ENCODE data around the gene NPAS3.

The NPAS3 gene

DNA sequence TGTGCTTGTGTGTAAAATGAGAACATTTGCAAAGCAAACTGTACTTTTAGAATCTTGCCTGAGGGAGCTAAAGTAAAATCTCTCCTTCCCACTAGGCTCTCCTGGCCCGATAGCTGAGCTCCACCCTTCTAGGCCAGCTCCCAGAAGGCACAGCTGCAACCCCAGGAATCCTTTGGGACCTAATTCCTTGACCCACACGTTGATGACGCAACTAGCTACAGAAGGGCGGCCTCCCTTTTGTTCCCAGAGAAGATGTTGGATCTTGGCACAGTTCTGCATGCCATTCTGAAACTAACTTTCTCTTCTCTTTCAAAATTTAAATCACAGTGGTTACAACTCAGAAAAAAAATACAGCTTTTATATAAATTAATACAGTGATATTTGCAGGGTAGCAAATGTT, 744.1 kb downstream of the NPAS3 start:
- DNase-seq (ENCODE audit: low read depth) = no peak

DNA sequence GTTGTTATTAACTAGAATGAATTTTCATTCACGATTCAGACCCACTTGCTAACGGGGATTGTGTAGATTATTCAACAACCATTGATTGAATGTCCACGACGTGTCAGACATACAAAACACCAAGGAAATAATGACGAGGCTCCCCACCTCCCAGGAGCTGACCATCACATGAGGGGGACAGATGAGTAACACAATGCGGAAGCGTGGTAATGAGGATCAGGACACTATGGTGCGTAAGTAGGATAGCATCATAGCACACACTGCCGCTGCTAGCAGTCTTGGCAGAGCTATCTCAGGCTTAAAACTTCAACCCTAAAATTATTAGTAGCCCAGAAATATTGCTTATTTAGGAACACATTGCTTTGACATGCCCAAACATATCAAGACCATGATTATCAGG, 746.3 kb downstream of the NPAS3 start:
- no peak for DNase-seq (ENCODE audit: low read depth)

DNA sequence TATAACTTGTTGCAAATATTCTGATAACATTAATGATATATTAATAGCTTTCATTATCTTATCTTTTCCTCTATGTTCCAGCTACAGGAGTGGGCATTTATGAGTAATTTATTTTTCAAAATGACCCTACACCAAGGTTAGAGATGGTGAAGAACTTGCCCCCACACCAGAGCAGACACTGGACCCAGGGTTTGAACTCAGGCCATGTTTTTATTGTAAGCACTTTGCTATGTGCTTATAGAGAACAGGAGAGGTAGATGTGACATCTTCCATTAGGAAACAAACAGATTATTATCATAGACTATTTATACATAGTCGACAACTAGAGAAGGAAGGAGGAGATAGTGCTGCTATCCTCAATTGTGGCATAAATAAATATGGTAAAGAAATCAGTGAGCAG, 747.0 kb downstream of the NPAS3 start:
- no peak for DNase-seq (ENCODE audit: low read depth)

DNA sequence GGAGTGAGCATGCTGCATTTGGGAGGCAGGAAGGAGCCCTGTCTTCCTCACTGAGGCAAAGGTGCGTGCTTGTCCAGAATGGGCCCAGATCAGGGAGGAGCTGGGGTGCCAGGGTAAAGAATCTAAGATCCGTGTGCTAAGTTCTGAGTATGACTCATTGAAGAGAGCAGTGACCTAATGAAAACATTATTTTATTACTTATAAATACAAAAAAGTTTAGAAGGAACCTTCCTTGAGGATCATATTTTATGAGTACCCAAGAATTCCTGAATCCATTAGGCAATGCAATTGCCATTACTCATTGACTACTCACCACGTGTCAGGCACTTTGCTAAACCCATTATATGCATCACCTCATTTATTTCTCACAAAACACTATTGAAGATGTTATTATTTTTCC, 747.5 kb downstream of the NPAS3 start:
- no peak for DNase-seq (ENCODE audit: low read depth)

DNA sequence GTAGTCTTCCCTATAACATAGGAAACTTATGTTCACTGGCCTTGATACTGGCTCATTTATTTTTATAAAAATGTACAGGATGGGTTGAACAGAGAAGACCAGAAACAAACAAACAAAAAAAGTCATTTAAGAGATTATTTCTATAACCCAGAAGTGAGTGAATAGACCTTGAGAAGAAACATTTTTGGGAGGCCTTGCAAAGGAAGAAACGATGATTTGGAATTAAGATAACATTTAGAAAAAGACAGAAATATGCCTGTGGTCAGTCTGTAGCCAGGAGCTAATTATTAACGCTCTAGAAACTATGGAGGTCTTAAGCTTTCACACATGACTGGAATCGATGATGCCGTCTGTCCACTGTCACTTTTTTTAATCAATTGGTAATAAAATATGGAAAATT, 748.2 kb downstream of the NPAS3 start:
- no peak for DNase-seq (ENCODE audit: low read depth)

DNA sequence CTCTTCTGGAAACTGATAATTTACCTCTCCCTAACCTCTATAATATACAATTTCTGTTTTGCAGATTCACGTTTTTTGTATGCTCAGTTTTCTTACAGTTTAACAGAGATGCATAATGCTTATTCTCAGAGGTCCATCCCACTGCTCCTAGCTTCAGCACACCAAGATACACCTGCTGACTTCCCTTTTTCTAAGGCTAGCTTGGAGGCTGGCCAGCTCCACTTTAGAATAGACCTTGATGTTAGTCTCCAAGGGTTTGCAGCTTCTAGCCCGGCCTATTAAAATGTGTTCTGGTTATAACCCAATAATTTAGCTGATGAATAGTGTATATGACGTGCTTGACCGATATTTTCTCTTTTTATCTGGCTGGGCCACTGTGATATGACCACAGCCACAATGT, 751.0 kb downstream of the NPAS3 start:
- no peak for DNase-seq (ENCODE audit: low read depth)

DNA sequence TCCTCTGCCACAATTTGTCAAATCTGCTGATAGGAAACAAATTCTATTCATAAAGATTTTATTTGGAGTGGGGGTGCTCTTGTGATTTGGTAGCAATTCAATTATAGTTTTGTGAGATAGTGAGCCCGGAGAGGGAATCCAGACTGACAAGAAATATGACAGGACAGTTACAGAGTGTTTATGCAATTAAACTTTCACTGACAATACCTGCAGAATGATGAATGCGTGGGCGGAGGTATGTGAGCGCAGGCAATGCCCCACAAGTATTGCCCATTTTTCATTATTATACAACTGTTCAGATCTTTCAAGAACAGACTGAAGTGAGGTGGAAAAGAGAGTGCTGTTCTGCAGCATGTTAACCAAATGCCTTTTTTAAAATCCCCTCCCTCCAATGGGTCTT, 753.2 kb downstream of the NPAS3 start:
- no peak for DNase-seq (ENCODE audit: low read depth)

DNA sequence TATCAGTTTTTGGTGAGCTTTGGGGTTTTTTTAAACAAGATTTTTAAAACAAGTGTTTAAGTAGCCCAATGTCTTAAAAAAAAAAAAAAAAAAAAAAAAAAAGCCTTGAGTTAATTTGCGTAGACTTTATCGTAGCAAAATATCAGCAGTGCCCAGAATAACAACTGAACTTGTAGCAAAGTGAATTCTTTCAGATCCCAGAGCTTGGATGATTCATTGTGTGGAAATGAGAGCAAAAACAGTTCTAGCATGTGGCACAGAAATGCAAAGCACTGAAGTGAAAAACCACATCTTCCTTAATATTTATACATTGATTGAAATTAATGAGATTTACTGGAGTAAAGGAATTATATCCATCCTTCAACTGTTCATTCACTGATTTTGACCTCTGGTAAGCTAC, 754.1 kb downstream of the NPAS3 start:
- DNase-seq (ENCODE audit: low read depth) = no peak

DNA sequence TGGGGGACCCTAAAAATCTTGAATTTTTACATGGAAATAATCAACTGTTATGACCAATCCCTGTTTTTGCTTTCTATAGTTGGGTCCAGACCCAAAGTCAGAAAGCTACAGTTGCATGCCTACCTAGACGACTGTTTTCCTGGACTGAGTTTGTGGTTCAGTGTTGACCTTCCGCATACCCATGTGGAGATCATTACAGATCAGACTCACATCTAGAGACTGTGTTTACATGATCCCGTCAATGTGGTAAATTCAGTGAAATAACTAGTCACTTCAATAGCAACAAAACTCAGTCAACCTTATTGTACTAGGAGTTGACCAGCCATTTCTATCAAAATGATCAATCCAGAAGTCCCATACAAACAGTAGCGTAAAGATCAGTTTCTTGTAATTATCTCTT, 754.6 kb downstream of the NPAS3 start:
- no peak for DNase-seq (ENCODE audit: low read depth)

DNA sequence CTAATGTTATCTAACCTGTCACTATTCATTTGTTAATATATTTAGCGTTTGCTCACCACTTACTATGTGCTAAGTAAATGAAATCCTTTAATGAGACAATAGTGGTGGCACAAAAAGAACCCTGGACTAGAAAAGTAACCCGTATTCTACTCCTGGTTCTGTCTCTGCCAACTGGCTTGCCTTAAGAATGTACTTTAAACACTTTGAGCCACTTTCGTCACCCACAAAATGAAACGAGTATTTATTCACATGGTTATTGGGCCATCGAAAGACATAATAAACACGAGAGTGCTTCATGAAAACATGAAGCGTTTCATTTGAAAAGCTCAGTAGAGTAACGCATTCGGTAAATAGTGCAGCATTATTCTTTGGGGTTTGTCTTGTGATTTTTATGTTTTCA, 757.5 kb downstream of the NPAS3 start:
- no peak for DNase-seq (ENCODE audit: low read depth)

DNA sequence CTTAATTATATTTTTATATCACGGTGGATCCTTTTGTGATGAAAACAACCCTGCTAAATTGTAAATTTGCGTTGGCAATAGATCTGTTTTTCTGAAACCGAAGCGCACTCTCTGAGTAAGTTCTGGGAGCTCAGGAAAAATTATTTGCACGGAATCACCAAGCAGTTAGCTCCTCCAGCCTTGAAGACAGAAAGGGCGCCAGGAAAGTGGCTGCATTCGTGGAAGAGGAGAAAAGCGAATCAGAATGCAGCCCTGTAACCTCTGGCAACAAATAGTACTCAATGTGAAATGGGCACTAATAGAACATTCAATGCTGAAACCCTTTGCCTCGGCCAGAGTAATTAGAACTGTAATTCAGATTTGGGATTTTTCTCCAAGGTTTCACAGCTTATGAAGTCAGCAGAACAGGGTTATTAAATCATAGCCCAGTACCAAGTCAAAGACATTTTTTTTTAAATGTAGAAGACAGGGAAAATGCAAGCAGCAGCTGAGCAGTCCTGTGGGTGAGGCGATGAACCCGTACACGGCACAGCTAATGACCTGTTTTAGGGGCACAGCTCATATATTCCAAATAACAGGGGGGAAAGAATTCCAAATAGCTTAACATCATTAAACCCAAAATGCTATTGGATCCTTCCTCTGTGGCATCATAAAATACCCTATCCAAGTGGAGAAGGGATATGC, 760.8 kb downstream of the NPAS3 start:
- no peak for DNase-seq (ENCODE audit: low read depth)

DNA sequence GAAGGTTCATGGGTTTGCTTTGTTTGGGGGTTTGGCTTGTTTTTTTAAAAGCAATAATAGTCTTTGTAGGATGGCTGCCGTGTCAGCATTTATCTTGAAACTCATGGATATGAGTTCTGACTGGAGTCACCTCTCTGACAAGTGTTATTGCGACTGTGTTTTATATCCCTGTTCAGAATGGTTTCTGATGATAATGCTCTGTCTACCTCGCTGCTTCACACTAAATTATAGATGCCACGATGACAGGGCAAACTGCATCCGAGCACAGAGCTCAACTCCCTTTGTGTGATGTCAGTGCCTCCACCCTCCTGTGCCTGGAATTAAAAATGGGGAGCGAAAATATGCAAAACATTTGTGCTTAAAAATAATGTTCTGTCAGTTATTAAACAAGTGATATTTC, 761.4 kb downstream of the NPAS3 start:
- no peak for DNase-seq (ENCODE audit: low read depth)

DNA sequence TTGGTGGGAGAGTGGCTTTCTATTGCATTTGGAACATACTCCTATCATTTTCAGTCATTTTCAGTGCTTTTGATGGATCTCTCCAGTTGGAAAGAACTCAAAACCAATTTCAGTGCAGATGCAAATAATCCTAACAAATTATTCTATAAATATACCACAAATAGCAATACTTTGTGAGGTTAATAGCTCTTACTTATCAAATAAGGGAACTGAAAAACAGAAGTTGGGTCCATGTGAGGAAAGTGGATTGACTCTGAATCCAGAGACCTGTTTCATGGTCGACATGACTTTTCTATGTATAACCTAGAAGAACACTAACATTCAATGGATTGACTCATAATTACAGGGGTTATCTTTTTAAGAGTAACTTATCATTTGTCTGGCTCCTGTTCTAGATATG, 763.6 kb downstream of the NPAS3 start:
- no peak for DNase-seq (ENCODE audit: low read depth)

DNA sequence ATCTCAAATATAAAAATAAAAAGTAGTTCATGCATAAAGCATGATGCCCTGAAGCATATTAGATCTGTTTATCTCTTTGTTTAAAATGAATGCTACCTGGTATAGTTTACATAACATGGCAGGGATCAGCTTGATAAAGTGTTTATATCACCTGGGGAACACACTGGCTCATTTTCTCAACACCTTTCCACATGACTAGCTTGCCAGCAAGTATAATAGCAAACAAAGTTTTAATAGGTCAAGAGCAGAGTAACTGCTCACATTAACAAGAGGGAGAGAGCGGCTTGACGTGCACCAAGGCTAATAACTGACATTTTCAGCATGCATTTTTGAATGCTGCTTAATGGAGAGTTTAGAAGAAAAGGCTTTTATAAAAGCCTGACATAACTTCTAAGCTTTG, 765.8 kb downstream of the NPAS3 start:
- DNase-seq (ENCODE audit: low read depth) = no peak

DNA sequence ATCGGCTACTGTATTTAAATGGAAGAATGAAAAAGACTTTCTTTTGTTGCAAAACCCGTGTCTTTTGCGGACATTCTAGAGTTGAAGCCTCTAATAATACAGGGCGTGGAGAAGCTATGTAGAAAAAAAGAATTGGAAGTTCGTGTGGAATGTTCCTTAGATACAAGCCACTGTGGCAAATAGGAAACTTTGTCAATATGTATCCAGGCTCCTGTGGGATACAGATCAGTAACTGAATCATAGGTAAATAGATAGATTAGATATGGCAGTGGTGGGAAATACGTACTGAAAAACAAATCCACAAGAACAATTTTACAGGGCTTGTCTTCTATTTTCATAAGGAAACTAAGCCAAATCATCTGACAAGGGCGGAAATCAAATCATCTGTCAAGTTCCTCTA, 766.8 kb downstream of the NPAS3 start:
- no peak for DNase-seq (ENCODE audit: low read depth)

DNA sequence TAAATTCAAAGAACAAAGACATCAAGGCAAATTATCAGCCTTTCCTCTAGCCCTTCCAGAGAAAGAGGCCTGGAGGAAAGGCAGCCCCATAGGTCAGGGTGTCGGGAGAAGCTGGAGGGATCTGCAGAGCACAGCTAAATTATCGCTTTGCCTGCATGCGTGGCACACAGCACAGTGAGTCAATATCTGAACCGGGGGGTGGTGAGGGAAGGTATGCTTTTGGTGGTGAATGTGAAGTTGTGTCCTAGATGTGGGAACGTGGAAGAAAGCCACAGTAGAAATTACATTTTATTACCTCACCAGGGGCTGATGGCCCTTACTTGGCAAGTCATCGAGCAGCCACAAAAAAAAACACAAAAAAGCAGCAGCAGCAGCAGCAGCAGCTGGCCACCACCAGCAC, 769.0 kb downstream of the NPAS3 start:
- no peak for DNase-seq (ENCODE audit: low read depth)

DNA sequence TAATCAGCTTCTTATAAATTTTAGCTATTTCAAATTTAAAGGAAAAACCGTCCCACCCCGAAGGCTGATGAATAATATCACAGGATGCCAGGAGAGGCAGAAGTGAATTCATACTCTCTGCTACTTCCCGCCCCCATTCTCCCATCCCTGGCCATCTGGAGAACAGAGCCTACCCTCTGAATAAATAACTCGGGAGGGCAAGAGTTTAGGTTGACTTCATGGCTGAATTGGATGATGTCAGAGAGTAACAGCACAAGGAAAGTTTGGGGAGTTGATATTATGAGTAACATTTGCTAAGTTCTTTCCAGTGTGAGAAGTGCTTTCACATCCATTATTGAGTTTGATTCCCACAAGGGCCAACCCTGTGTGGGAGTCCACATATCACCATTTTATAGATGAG, 770.6 kb downstream of the NPAS3 start:
- DNase-seq (ENCODE audit: low read depth) = no peak

DNA sequence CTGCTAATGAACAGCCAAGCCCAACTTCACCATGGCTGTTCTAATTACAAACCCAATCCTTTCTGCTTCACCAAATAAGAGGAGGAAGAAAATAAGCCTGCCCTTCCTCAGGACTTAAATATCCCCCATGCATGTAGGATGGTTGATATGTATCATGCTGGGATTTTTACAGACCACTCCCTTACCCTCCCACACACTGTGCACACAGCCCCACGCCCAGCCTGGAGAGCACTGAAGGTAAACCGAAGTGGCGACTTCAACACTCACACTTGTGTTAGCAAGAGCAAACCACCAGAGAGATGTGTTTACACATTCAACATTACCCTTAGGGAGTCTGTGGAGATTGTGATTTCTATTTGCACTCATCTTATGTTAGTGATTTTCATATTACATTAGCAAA, 771.0 kb downstream of the NPAS3 start:
- no peak for DNase-seq (ENCODE audit: low read depth)

DNA sequence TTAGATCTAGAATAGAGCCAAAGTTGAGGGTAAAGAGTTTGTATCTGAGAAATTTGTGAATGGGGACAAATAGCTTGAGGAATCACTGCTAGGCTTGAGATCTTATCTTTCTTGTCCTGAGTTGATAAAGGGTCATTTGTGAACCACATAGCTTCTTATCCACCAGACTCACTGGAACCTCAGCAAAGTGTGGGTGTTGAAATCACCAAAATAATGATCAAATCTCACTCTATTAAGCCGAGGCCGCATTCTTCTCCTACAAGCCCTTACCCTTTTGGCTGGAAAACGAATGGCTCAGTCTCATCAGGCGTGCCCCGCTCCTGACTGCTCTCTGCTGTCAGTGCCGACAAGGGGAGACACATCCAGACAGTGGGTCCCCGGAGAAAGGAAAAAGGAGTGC, 771.6 kb downstream of the NPAS3 start:
- no peak for DNase-seq (ENCODE audit: low read depth)

DNA sequence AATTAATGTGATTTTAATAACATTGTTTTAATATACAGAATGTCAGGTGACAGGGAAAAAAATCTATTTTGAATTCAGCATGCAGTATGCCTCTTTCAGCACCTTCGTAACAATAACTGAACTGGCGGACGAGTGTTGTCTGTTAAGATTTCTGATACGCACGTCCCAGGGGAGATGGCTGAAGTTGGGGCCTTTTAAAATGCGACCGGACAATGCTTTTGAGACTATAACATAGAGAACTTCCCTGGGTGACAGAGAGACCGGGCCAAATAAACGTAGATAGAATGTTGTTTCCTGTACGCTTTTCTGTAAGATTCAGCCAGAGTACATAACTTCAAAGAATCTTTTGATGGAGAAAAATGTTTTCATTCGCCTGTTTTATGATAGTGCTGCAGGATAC, 772.5 kb downstream of the NPAS3 start:
- DNase-seq (ENCODE audit: low read depth) = no peak

DNA sequence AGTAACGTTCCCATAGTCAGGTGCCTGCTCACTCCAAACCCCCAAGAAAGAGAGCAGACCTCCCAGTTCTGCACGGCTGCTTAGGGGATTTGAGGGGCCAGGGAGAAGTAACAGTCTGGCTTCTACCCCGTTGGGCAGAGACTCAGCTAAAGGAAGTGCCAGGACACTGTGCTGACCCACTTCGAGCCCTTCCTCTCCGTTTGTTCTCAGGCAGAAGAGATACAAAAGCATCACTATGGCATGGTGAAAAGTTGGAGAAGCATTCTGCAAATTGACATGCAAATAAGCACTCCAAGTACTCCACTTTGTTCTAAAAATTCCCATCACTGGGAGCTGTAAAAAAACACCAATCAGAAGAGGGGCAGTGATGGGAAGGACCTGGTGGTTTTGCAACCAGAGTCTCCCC, 773.1 kb downstream of the NPAS3 start:
- no peak for DNase-seq (ENCODE audit: low read depth)

DNA sequence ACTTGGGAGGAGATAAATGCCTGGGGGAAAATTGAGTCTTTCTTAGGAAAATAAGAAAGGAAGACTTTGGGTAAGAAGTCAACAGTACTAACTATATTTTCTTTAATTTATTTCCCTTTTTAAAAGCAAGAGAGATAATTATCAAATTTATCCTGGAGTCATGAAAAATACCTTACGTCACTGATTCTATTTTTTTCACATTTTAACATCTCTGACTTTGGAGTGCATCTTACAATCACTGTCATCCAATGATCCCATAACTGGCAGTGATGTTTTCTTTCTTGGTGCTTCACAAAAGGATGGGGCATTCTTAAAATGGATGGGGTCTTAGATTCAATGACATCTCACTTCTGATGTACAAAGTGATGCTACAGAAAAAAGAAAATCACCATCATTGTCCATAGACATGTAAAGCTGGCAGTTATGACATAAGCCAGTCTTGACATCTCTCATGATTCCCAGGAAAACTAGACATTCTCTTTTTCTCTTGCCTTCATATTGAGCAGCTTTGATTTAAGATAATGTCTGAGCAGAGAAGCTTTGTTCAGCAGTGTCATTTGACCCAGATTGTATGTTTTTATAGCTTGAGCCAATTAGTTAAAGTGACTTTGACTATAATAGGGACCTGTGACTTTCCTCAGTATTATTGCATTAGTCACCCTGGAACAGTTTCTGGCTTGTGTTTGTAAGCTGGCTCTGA, 776.0 kb downstream of the NPAS3 start:
- no peak for DNase-seq (ENCODE audit: low read depth)

DNA sequence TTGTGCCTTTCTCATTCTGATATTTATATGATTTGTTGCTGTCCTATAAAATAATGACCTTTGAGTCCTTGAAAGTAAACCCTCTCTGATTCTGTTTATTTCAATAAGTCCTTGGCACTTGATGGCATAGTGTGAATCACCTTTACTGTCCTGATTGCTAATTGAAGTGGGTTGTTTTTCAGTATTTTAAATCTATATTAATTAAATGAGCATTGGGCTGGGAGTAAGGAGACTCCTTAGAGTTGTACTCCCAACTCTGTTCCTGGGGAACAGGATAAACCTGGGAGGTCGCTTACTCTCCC, 776.5 kb downstream of the NPAS3 start:
- DNase-seq (ENCODE audit: low read depth) = no peak

DNA sequence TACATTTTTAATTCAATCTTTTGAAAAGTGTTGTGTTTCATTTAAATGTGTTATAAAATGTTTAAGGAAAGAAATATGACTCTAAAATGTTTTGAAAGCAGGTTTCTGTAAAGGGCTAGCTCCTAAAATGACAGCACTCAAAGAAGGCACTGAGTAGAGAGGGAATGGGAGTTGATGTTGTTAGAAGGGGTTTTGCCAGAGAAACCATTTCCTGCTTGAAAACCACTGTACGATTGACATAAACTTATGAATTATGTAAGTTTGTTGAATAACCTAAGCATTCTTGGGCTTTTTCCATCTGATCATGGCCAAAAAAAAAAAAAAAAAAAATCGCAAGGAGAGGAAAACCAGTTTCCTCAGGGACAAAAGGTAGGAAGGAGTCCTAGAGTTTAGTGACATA, 778.2 kb downstream of the NPAS3 start:
- DNase-seq (ENCODE audit: low read depth) = no peak
